HG03159 (cell line): ENCODE data around the gene SH3BGR.
"Not testable (repeated sequence)": the region's sequence is repeated elsewhere in the genome, so short reads cannot be mapped to it uniquely, and the experiment has no call there.

Experiments
- ATAC-seq: cut with Tn5 transposase; IDR thresholded peaks from one replicate; pipeline ENCODE4 v1.9.1; 2021; ENCODE audit warnings: mild to moderate bottlenecking, moderate library complexity; ENCODE audit not compliant: unreplicated experiment

SH3BGR gene

DNA sequence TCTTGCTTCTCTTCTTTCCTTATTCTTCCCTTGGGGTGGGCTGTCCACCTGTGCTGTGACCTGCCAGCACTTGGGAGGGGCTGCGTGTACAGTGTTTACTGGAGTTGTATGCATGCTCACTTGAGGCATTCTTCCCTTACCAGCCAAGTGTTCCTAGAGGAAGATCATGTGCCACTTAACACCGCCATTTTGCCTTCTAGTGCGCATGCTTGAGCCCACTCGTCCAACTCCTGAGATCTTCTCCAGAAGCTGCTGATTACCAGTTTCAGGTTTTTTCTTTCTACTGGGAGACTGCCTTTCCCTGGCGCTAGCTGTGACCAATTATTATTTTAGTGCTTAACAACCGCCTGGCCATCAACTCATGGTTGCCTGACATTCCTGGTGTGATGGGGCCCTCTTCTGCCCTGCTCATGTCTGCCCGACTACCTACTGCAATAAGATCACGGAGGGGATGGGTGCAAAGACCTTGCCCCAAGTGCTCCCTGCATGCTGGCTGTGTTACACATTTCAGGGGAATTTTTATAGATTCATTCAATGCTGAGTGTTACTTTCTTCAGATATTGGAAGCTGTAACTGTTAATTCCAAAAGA, 86.8 kb downstream of the SH3BGR start:
- no peak for ATAC-seq

DNA sequence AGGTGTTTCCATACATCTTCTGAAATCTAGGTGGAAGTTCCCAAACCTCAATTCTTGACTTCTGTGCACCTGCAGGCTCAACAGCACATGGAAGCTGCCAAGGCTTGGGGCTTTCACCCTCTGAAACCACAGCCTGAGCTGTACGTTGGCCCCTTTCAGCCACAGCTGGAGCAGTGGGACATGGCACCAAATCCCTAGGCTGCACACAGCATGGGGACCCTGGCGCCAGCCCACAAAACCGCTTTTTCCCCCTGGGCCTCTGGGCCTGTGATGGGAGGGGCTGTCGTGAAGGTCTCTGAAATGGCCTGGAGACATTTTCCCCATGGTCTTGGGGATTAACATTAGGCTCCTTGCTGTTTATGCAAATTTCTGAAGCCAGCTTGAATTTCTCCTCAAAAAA, 88.6 kb downstream of the SH3BGR start:
- not testable (repeated sequence) for ATAC-seq

- no peak for ATAC-seq
Measured at GRCh38 chr21:39542736-39543135, 91.0 kb downstream of the SH3BGR start.

GRCh38 chr21:39546522-39546921, 94.8 kb downstream of the SH3BGR start:
- no peak for ATAC-seq

GRCh38 chr21:39552856-39553255, 101.1 kb downstream of the SH3BGR start:
- no peak for ATAC-seq

- no peak for ATAC-seq
Measured at GRCh38 chr21:39553331-39553730, 101.6 kb downstream of the SH3BGR start.

- no peak for ATAC-seq
Measured at GRCh38 chr21:39555911-39556590, 104.3 kb downstream of the SH3BGR start.

DNA sequence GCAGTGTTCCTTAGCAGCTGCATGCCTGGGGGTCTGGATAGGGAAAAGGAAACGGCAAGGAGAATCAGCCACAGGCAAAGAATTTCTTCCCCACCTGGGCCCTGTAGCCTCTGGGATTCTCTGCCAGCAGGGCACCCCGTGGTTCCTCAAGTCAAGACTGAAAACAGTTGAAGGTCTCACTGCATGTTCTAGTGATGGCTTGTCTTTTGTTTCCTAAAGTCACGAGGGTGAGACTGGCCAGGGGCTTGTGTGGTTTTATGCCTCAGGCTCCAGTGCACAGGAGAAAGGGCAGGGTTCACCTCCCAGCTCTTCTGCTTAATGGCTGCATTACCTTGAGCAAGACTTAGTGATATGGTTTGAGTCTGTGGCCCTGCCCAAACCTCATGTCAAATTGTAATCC, 107.7 kb downstream of the SH3BGR start:
- no peak for ATAC-seq

GRCh38 chr21:39561140-39561539, 109.4 kb downstream of the SH3BGR start:
- no peak for ATAC-seq

- no peak for ATAC-seq
Measured at GRCh38 chr21:39562791-39563770, 111.3 kb downstream of the SH3BGR start.

- no peak for ATAC-seq
Measured at GRCh38 chr21:39564200-39564599, 112.4 kb downstream of the SH3BGR start.
